ENCODE data around the gene PSMC3.

DNA sequence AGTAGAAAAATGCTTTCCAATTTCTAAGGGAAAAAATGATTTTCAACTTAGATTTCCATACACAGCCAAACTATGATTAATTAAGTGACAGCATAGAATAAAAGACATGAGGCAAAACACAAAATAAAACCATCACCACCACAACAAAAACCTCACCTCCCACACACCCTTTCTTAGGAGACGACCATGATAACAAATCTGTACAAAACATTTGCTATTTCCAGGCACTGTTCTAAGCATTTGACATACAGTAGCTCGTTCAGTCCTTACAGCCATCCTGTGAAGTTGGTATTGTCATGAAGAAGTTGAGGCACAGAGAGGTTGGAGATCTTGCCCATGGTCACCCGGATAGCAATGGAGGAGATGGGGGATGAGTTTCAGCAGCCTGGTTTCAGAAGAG, 56.6 kb downstream of the PSMC3 start:
- TF ChIP-seq POLR2AphosphoS5 (IDR thresholded peaks at IDR 0.05; ENCODE audit: low read depth, low read length) = no peak
- TF ChIP-seq TAF1 (IDR thresholded peaks at IDR 0.05; ENCODE audit: borderline replicate concordance, insufficient read depth, low read length) = no peak
- TF ChIP-seq, protein P1, sequence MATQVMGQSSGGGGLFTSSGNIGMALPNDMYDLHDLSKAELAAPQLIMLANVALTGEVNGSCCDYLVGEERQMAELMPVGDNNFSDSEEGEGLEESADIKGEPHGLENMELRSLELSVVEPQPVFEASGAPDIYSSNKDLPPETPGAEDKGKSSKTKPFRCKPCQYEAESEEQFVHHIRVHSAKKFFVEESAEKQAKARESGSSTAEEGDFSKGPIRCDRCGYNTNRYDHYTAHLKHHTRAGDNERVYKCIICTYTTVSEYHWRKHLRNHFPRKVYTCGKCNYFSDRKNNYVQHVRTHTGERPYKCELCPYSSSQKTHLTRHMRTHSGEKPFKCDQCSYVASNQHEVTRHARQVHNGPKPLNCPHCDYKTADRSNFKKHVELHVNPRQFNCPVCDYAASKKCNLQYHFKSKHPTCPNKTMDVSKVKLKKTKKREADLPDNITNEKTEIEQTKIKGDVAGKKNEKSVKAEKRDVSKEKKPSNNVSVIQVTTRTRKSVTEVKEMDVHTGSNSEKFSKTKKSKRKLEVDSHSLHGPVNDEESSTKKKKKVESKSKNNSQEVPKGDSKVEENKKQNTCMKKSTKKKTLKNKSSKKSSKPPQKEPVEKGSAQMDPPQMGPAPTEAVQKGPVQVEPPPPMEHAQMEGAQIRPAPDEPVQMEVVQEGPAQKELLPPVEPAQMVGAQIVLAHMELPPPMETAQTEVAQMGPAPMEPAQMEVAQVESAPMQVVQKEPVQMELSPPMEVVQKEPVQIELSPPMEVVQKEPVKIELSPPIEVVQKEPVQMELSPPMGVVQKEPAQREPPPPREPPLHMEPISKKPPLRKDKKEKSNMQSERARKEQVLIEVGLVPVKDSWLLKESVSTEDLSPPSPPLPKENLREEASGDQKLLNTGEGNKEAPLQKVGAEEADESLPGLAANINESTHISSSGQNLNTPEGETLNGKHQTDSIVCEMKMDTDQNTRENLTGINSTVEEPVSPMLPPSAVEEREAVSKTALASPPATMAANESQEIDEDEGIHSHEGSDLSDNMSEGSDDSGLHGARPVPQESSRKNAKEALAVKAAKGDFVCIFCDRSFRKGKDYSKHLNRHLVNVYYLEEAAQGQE (IDR thresholded peaks at IDR 0.05; ENCODE audit: insufficient read depth in 1 of 2, low read depth in 2 of 2, low read length in 2 of 2) = no peak
- TF ChIP-seq SIN3A (IDR thresholded peaks at IDR 0.05; ENCODE audit: borderline replicate concordance, insufficient read depth, low read length) = no peak
